Colonic mucosa (tissue), 4 donors: ENCODE data around the gene LRRFIP2. TPM values are rescaled to one million over a fixed set of nuclear protein-coding genes. Genes with fewer than 3 reads are reported as not detected.

Source experiments
- DNase-seq: peaks from one replicate; pipeline ENCODE4 v3.0.0-alpha.2; 2020
- H3K27ac ChIP-seq: fragments of 200-600 bp; one replicate; pipeline ENCODE4 v1.8.0; 2021
- H3K27me3 ChIP-seq: fragments of 200-600 bp; one replicate; pipeline ENCODE4 v1.8.0; 2021
- H3K36me3 ChIP-seq: fragments of 200-600 bp; one replicate; pipeline ENCODE4 v1.8.0; 2021
- H3K4me1 ChIP-seq: fragments of 200-600 bp; one replicate; pipeline ENCODE4 v1.8.0; 2021; ENCODE audit warnings: mild to moderate bottlenecking
- H3K4me3 ChIP-seq: fragments of 200-600 bp; one replicate; pipeline ENCODE4 v1.8.0; 2021
- H3K9ac ChIP-seq, 2 donors: one replicate each; pipeline ENCODE4 v1.7.0; 2013; ENCODE audit warnings: control low read depth in 2 of 2, low read depth in 2 of 2, low read length in 2 of 2
- H3K9me3 ChIP-seq: fragments of 200-600 bp; one replicate; pipeline ENCODE4 v1.8.0; 2021
- CTCF ChIP-seq: fragments of 200-600 bp; IDR thresholded peaks from one replicate; pipeline ENCODE4 v1.8.0; 2022; ENCODE audit warnings: antibody characterized with exemption, mild to moderate bottlenecking
- intact Hi-C: fragments of 100-400 bp; cut with DNase I; formaldehyde crosslinking; loops from one replicate; pipeline ENCODE4 v1.14.1; 2022
- total RNA-seq, 2 donors: library from RNA; stranded (reverse); fragmentation: NEBNext Ultra II Directional in 1 of 2; extraction: Animal tissue kit (Norgen Biotek cat#: 25700) in 1 of 2; gene quantifications; one replicate each; pipeline ENCODE4 v1.2.1, GENCODE V29; 2021
- donor health status: healthy.
- donor health status: DM: no; HTN: no; CAD: no.
- donor health status: DM: no; HTN: no; CAD: no.

The LRRFIP2 gene
- total RNA-seq, 2 donors from 2014 or later, result 87.0 to 120 TPM

- no peaks in the 10 kb centered on the region for H3K36me3 ChIP-seq
- intact Hi-C loops, result loop anchor here (10.0 kb wide), 1 partner anchor 124 kb away; no protein-coding TSS in a partner anchor
- H3K9ac ChIP-seq, result no peak overlapping the region
- H3K4me3 ChIP-seq, result no peak overlapping the region
- no peaks in the 10 kb centered on the region for H3K27me3 ChIP-seq
- no peaks in the 10 kb centered on the region for H3K9me3 ChIP-seq
- no peak for TF ChIP-seq CTCF
- H3K4me1 ChIP-seq, result no peaks in the 10 kb centered on the region
- H3K27ac ChIP-seq, result no peak overlapping the region
- no peak for DNase-seq
Observed at GRCh38 chr3:37189109-37189508, 14.7 kb upstream of the LRRFIP2 start.

GRCh38 chr3:37183976-37184375 lies 9.6 kb upstream of the LRRFIP2 start:
- Histone ChIP-seq H3K9ac (no peak overlapping the region), H3K4me1 (no peaks in the 10 kb centered on the region), H3K27ac (no peak overlapping the region), H3K9me3 (no peaks in the 10 kb centered on the region), H3K4me3 (no peak overlapping the region), H3K27me3 (no peaks in the 10 kb centered on the region), H3K36me3 (no peaks in the 10 kb centered on the region)
- intact Hi-C loops, result loop anchor here (10.0 kb wide), 1 partner anchor 119 kb away; no protein-coding TSS in a partner anchor
- no peak for DNase-seq
- no peak for TF ChIP-seq CTCF

- intact Hi-C loops, result loop anchor here (10.0 kb wide), 1 partner anchor 119 kb away; no protein-coding TSS in a partner anchor
- Histone ChIP-seq H3K27me3 (no peaks in the 10 kb centered on the region), H3K4me3 (no peak overlapping the region), H3K27ac (no peak overlapping the region), H3K4me1 (no peaks in the 10 kb centered on the region), H3K36me3 (no peaks in the 10 kb centered on the region), H3K9me3 (no peaks in the 10 kb centered on the region), H3K9ac (no peak overlapping the region)
- no peak for DNase-seq
- no peak for TF ChIP-seq CTCF
Observed at GRCh38 chr3:37183375-37183831, 9.0 kb upstream of the LRRFIP2 start.

- Histone ChIP-seq H3K4me1 (no peaks in the 10 kb centered on the region), H3K36me3 (no peaks in the 10 kb centered on the region), H3K27ac (no peak overlapping the region), H3K27me3 (no peaks in the 10 kb centered on the region), H3K9ac (no peak overlapping the region), H3K4me3 (no peak overlapping the region), H3K9me3 (no peaks in the 10 kb centered on the region)
- intact Hi-C loops, result loop anchor here (10.0 kb wide), 1 partner anchor 118 kb away; no protein-coding TSS in a partner anchor
- no peak for DNase-seq
- TF ChIP-seq CTCF, result no peak
Observed at GRCh38 chr3:37182816-37183215, 8.4 kb upstream of the LRRFIP2 start.

GRCh38 chr3:37181756-37182155 lies 7.4 kb upstream of the LRRFIP2 start:
- Histone ChIP-seq H3K9ac (no peak overlapping the region), H3K4me1 (no peaks in the 10 kb centered on the region), H3K36me3 (no peaks in the 10 kb centered on the region), H3K27ac (no peak overlapping the region), H3K9me3 (no peaks in the 10 kb centered on the region), H3K27me3 (no peaks in the 10 kb centered on the region), H3K4me3 (no peak overlapping the region)
- intact Hi-C loops, result loop anchor here (10.0 kb wide), 1 partner anchor 117 kb away; no protein-coding TSS in a partner anchor
- DNase-seq, result no peak
- no peak for TF ChIP-seq CTCF
